ENCODE data around the gene SYT7. TPM values are rescaled to one million over a fixed set of nuclear protein-coding genes. Genes with fewer than 3 reads are reported as not detected.

Gene SYT7
- total and polyA plus RNA-seq, 2 of the 8 experiments (the other 6 are each of a cell fraction or from before 2014, with no cell fraction given), result 9.6 to 10.5 TPM

DNA sequence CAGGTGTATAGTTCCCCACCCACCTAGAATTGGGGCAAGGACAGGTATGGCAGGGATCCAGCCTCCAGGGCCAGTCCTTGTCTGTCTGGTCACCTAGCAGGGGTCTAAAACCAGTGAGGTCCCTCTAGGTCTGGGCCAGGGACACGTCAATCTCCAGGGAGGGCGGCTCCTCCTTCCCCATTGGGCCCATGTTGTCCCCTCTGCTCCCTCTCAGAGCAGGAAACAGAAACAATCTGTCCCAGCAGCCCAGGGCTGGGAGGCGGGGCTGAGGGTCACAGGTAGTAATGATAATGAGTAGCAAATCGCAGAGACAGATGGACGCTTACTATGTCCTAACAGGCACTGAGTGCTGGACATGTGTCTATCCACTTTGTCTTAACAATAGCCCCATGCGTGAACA, 22.8 kb upstream of the SYT7 start:
- Histone ChIP-seq H3K4me2 (ENCODE audit: insufficient read depth in 1 of 2, low read depth in 2 of 2, low read length in 2 of 2) (no peak overlapping the region), H2BK5ac (ENCODE audit: low read depth, low read length) (no peak overlapping the region), H2BK20ac (ENCODE audit: low read length) (no peak overlapping the region), H4K5ac (ENCODE audit: insufficient read length, low read depth, low read length) (no peak overlapping the region), H3K79me1 (ENCODE audit: low read depth, low read length) (no peaks in the 10 kb centered on the region), H2BK15ac (ENCODE audit: low read length) (peak overlapping the region; percentile 65; the same call in 1 of the 2 replicates), H3K79me2 (ENCODE audit: control insufficient read depth in 1 of 2, insufficient read depth in 2 of 2, low read length in 2 of 2) (no peaks in the 10 kb centered on the region), H3K56ac (replicated peaks; ENCODE audit: insufficient read length, low read depth, low read length) (no peak overlapping the region), H3K4me1 (replicated peaks in 1 of 4; ENCODE audit: control insufficient read depth in 3 of 4, insufficient read depth in 4 of 4, low read length in 3 of 4) (peaks cover 5 to 22% (median 17%) of the 10 kb centered on the region in 4 experiments), H3K4me3 (ENCODE audit: extremely low read depth in 1 of 4, insufficient read depth in 2 of 4, low read depth in 3 of 4, low read length in 4 of 4) (no peak overlapping the region), H4K20me1 (replicated peaks in 1 of 2; ENCODE audit: control insufficient read depth in 1 of 2, insufficient read depth in 2 of 2, low read length in 2 of 2) (no peaks in the 10 kb centered on the region), H3K27ac (ENCODE audit: low read depth, low read length) (no peak overlapping the region), H4K91ac (replicated peaks; ENCODE audit: insufficient read length, low read length) (no peak overlapping the region), H3K23me2 (ENCODE audit: low read depth, low read length) (no peaks in the 10 kb centered on the region), H3K9me3 (ENCODE audit: insufficient read depth in 2 of 2, low read depth in 1 of 2, low read length in 1 of 2) (no peaks in the 10 kb centered on the region), H3K27me3 (replicated peaks in 1 of 4; ENCODE audit: control insufficient read depth in 3 of 4, extremely low read depth in 1 of 4, insufficient read depth in 3 of 4, low read length in 3 of 4) (no peaks in the 10 kb centered on the region; a peak in 1 of 7 replicates), H3K23ac (ENCODE audit: insufficient read length) (no peak overlapping the region), H3K18ac (ENCODE audit: extremely low read depth, low read length) (no peak overlapping the region), H3K14ac (ENCODE audit: insufficient read length) (no peak overlapping the region), H2BK120ac (replicated peaks; ENCODE audit: low read depth, low read length) (no peak overlapping the region), H2AK5ac (ENCODE audit: low read depth, low read length) (no peak overlapping the region), H3K4ac (replicated peaks; ENCODE audit: insufficient read length, low read depth, low read length) (no peak overlapping the region), H2AFZ (ENCODE audit: low read length) (no peak overlapping the region), H4K8ac (ENCODE audit: extremely low read depth, insufficient read depth, low read length) (no peak overlapping the region), H3K36me3 (ENCODE audit: control insufficient read depth in 2 of 4, insufficient read depth in 4 of 4, low read length in 3 of 4) (no peaks in the 10 kb centered on the region), H3K9ac (replicated peaks in 1 of 4; ENCODE audit: extremely low read depth in 1 of 4, low read depth in 3 of 4, low read length in 3 of 4) (no peak overlapping the region), H2BK12ac (ENCODE audit: low read depth, low read length) (0 out of 2 replicates have a peak overlapping the region, but pooled peaks have one; percentile 35)
- FAIRE-seq (no peak), DNase-seq (ENCODE audit: low read depth in 1 of 2, low spot score in 2 of 2) (no peak)
- 68% methylated on average over 6 of the region's 6 CpGs; no CpG with 5 or more reads in 1 of the 2 experiments for WGBS, 2 experiments (ENCODE audit: extremely low coverage in 1 of 2, insufficient coverage in 1 of 2, insufficient read length in 1 of 2, insufficient replicate concordance in 2 of 2, low coverage in 1 of 2, low lambda C conversion rate in 2 of 2, missing lambda C conversion rate in 1 of 2)
- ChIA-PET CTCF (ENCODE audit: partially characterized antibody) (interaction anchor here (0.7 to 5.6 kb wide), 3 partner anchors 15 to 24 kb away, joined by 3 to 52 read pairs (median 30); no protein-coding TSS in a partner anchor), POLR2A (ENCODE audit: partially characterized antibody) (no interaction called here)
- TF ChIP-seq, protein P1, sequence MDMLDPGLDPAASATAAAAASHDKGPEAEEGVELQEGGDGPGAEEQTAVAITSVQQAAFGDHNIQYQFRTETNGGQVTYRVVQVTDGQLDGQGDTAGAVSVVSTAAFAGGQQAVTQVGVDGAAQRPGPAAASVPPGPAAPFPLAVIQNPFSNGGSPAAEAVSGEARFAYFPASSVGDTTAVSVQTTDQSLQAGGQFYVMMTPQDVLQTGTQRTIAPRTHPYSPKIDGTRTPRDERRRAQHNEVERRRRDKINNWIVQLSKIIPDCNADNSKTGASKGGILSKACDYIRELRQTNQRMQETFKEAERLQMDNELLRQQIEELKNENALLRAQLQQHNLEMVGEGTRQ (IDR thresholded peaks at IDR 0.05; ENCODE audit: low read length), result no peak
- TF ChIP-seq EP300 (IDR thresholded peaks at IDR 0.05; ENCODE audit: borderline replicate concordance in 1 of 2, low read depth in 2 of 2, low read length in 2 of 2), result no peak

Data from H1 (cell line).